ENCODE measurements around the gene SUPT3H. TPM values are rescaled to one million over a fixed set of nuclear protein-coding genes. Genes with fewer than 3 reads are reported as not detected.

The SUPT3H gene
- total RNA-seq, 4 donors from 2014 or later, result 1.6 to 5.6 (median 3.8) TPM

DNA sequence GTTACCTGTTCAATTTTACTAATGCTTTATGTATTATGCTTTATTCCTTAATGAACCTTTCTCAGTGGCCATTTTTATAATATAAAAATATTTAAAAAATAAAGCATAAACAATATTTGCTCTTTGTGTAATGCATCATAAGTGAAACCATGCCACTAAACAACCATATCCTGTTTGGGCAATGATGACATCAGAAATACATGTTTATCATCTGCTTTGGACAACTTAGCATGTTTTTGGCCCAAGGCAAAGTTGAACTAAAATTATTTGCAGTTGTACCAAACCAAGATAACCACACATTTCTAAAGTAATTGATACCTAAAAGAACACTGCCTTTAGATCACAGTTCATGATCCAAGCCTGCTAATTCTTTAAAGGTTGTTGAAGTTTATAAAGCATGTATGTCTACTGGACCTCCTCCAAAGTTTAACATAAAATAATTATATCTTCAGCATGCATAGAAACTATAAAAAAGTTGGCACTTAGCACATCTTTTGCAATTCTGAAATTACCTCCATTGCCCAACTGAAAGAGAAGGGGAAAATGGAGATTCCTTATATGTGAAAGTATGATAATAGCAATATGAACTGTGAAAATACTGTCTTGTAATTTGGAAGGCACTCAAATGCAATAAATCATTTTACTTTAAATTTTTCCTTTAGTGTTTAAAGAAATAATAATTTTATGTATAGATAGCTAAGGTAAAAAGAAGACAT lies 375.2 kb downstream of the SUPT3H start:
- intact Hi-C loops (cut with DNase I; ENCODE audit: low total_unique reads), result no loop called here
- DNase-seq (ENCODE audit: low spot score in 2 of 2), result no peak
- no peak overlapping the region for H3K4me3 ChIP-seq (ENCODE audit: low read depth, poor library complexity, severe bottlenecking)
- no peak for TF ChIP-seq POLR2A (IDR thresholded peaks at IDR 0.05)
- TF ChIP-seq, protein P1, sequence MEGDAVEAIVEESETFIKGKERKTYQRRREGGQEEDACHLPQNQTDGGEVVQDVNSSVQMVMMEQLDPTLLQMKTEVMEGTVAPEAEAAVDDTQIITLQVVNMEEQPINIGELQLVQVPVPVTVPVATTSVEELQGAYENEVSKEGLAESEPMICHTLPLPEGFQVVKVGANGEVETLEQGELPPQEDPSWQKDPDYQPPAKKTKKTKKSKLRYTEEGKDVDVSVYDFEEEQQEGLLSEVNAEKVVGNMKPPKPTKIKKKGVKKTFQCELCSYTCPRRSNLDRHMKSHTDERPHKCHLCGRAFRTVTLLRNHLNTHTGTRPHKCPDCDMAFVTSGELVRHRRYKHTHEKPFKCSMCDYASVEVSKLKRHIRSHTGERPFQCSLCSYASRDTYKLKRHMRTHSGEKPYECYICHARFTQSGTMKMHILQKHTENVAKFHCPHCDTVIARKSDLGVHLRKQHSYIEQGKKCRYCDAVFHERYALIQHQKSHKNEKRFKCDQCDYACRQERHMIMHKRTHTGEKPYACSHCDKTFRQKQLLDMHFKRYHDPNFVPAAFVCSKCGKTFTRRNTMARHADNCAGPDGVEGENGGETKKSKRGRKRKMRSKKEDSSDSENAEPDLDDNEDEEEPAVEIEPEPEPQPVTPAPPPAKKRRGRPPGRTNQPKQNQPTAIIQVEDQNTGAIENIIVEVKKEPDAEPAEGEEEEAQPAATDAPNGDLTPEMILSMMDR (IDR thresholded peaks at IDR 0.05), result no peak

DNA sequence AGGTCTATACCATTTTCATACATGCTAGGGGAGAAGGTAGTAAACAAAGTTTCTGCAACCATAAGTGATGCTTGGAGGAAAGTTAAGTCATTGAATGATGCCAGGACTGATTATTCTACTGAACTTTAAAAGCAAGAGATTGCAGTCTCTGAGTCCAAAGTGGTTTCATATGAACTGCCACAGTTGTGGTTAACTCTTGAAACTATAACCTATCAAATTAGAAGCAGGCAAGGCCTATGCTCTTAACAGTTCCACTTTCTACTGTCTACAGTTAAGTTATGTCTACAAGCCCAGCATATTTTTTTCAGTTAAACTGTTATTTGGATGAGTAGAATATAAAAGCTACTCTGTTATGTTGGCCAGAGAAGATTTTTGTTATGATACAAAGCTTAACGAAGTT lies 376.1 kb downstream of the SUPT3H start:
- WGBS, 2 donors, result 81 to 86% methylated on average over 1 of the region's 1 CpG
- intact Hi-C loops (cut with DNase I; ENCODE audit: low total_unique reads), result no loop called here
- H3K4me3 ChIP-seq (ENCODE audit: low read depth, poor library complexity, severe bottlenecking), result no peak overlapping the region
- TF ChIP-seq, protein P1 (IDR thresholded peaks at IDR 0.05), result no peak
- TF ChIP-seq POLR2A (IDR thresholded peaks at IDR 0.05), result no peak
- no peak for DNase-seq (ENCODE audit: low spot score in 2 of 2)

DNA sequence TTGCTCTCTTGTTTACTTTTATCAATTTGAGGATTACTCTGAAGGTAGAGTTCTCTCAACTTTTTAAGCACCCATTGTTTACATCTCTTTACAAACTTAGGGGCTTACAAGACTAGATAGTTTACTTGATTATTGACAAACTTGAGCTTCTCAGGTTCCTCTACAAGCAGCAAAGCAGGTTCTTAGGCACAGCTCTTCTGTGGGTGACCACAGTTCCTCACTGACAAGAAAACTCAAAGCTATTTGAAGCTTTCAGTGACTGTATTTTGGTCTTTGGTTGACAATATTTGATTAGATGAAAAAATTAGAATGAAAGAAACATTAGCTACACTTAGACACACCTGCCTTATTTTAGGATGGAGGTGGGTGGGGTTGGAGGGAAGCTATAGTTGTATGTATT lies 376.9 kb downstream of the SUPT3H start:
- no peak overlapping the region for H3K4me3 ChIP-seq (ENCODE audit: low read depth, poor library complexity, severe bottlenecking)
- intact Hi-C loops (cut with DNase I; ENCODE audit: low total_unique reads), result no loop called here
- no peak for DNase-seq (ENCODE audit: low spot score in 2 of 2)
- TF ChIP-seq, protein P1 (IDR thresholded peaks at IDR 0.05), result no peak
- no peak for TF ChIP-seq POLR2A (IDR thresholded peaks at IDR 0.05)

DNA sequence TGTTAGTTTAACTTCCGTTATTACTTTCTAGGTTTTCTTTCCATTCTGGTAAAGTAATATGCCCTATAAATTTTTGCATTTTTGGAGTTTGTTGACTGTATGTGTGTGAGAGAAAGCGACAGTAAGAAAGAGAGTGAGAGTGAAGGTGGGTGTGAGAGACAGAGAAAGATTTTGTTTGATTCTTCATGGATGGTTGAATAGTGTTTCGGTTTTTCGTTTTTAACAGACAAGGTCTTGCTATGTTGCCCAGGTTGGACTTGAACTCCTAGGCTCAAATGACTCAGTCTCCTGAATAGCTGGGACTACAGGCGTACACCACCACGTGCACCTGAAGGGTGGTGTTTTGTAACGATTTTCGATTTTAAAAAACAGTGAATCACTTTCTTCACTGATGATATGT lies 378.7 kb downstream of the SUPT3H start:
- WGBS, 2 donors, result 95 to 96% methylated on average over 8 of the region's 8 CpGs
- no peak for TF ChIP-seq POLR2A (IDR thresholded peaks at IDR 0.05)
- TF ChIP-seq, protein P1 (IDR thresholded peaks at IDR 0.05), result no peak
- no peak for DNase-seq (ENCODE audit: low spot score in 2 of 2)
- no peak overlapping the region for H3K4me3 ChIP-seq (ENCODE audit: low read depth, poor library complexity, severe bottlenecking)
- intact Hi-C loops (cut with DNase I; ENCODE audit: low total_unique reads), result no loop called here

DNA sequence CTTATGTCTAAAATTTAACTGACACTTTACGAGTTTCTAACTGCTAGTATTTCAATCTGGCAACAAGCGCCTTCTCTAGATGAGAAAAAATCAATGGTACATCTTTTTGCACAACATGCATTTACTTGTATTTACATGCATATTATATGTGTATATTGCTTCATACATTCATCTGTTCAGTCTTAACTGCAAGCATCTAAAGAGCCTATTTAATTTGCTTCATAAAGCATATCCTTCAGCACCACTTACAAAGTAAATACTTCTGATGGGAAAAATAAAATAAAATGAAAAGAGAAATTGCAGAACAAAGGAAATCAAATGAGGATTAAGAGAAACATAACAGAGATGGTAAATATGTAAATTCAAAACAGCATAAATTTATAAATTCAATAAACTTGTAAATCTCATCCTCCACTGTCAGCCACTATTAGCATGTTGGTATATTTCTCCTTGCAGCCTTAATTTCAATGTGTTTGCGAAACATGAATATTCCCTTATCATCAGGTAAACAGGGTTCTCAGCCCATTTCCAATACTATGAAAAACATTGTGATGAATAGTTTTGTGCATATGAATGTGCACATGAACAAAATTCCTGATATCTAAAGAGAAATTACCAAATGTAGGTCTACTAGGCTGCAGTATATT lies 382.1 kb downstream of the SUPT3H start:
- TF ChIP-seq, protein P1 (IDR thresholded peaks at IDR 0.05), result no peak
- TF ChIP-seq POLR2A (IDR thresholded peaks at IDR 0.05), result no peak
- no peak overlapping the region for H3K4me3 ChIP-seq (ENCODE audit: low read depth, poor library complexity, severe bottlenecking)
- no peak for DNase-seq (ENCODE audit: low spot score in 2 of 2)
- 82 to 87% methylated on average over 3 of the region's 3 CpGs for WGBS, 2 donors
- intact Hi-C loops (cut with DNase I; ENCODE audit: low total_unique reads), result no loop called here

Data from lower leg skin (tissue), 4 donors.